GM12801 (cell line): ENCODE results near the gene PTPRD.

Source experiments
- TF ChIP-seq, protein P1 (sequence below): IDR thresholded peaks from one replicate; pipeline ENCODE4 v1.5.1; 2011; ENCODE audit warnings: control low read depth; ENCODE audit not compliant: insufficient read length; ENCODE audit errors: extremely low read depth

Gene PTPRD

GRCh38 chr9:10434412-10434811, 178.4 kb downstream of the PTPRD start:
- TF ChIP-seq, protein P1, sequence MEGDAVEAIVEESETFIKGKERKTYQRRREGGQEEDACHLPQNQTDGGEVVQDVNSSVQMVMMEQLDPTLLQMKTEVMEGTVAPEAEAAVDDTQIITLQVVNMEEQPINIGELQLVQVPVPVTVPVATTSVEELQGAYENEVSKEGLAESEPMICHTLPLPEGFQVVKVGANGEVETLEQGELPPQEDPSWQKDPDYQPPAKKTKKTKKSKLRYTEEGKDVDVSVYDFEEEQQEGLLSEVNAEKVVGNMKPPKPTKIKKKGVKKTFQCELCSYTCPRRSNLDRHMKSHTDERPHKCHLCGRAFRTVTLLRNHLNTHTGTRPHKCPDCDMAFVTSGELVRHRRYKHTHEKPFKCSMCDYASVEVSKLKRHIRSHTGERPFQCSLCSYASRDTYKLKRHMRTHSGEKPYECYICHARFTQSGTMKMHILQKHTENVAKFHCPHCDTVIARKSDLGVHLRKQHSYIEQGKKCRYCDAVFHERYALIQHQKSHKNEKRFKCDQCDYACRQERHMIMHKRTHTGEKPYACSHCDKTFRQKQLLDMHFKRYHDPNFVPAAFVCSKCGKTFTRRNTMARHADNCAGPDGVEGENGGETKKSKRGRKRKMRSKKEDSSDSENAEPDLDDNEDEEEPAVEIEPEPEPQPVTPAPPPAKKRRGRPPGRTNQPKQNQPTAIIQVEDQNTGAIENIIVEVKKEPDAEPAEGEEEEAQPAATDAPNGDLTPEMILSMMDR = no peak

DNA sequence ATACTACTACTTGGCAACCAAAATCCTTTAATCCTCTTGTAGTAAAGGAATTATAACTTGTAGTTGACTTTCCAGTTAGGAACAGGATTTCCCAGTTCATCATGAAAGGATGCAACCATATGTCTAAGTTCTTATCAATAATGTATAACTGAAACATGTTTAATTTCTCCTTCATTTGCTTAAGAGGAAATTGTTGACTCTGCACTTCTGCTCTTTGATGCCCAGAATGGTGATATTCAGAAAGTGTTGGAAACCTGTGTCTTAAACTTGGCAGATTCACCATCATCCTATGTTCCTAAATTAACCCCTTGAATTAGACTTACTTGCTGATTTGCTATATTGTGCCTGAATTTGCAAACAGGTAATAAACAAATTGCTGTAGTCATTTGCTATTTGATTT, 201.5 kb downstream of the PTPRD start:
- TF ChIP-seq, protein P1 = no peak

DNA sequence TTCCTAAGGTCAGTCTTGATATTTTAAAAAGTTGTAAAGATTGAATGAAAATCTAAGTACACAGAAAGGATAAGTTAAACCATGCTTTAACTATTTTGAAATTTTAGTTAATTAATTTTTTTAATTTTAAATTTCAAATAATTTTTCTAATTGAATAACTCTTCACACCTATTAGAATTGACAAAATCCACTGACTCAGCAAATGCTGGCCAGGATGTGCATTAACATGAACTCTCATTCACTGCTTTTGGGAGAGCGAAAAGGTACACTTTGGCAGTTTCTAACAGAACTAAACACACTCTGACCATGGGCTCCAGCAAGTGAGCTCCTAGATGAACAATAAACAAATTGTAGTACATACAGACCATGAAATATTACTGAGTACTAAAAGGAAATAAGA, 209.5 kb downstream of the PTPRD start:
- TF ChIP-seq, protein P1 = no peak

DNA sequence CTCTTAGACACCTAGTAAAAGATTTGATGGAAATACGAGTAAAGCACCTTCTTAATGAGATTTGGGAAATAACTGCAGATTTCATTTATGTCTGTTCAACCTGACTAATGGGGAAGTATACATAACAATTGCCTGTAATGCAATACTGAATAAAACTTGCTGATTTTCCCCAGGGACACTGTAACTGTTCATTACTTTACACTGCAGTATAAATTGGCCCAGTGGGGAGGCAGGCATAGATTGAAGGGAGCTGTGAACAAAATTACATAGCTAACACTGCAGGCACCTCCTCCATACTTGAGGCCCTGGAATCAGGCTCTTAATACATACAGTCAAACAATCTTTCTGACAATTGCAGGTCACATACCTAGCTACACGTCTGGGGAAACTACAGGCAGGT, 216.2 kb downstream of the PTPRD start:
- TF ChIP-seq, protein P1 = no peak

DNA sequence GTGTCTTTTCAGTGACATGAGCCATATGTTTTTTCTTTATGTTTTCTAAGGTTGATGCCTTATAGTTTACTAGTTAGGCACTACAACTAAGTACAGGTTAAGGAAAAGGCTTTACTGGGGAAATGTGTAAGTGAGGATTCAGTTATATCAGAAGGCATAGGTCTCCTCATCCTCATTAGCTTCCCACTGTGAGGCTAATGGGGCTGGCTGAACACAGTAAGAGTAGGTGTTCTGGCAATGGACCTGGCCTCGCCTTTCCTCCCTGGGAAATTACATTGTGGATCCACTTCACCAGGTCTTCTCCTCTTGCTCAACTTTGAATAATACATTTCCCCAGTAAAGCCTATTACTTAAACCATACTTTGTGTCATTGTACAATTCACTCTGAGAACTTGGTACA, 225.5 kb downstream of the PTPRD start:
- TF ChIP-seq, protein P1 = no peak

- TF ChIP-seq, protein P1 = no peak
Observed at GRCh38 chr9:10371824-10372223, 241.0 kb downstream of the PTPRD start.

GRCh38 chr9:10366171-10366779, 246.5 kb downstream of the PTPRD start:
- TF ChIP-seq, protein P1 = no peak
